ENCODE results near the gene COL4A6.

The COL4A6 gene

DNA sequence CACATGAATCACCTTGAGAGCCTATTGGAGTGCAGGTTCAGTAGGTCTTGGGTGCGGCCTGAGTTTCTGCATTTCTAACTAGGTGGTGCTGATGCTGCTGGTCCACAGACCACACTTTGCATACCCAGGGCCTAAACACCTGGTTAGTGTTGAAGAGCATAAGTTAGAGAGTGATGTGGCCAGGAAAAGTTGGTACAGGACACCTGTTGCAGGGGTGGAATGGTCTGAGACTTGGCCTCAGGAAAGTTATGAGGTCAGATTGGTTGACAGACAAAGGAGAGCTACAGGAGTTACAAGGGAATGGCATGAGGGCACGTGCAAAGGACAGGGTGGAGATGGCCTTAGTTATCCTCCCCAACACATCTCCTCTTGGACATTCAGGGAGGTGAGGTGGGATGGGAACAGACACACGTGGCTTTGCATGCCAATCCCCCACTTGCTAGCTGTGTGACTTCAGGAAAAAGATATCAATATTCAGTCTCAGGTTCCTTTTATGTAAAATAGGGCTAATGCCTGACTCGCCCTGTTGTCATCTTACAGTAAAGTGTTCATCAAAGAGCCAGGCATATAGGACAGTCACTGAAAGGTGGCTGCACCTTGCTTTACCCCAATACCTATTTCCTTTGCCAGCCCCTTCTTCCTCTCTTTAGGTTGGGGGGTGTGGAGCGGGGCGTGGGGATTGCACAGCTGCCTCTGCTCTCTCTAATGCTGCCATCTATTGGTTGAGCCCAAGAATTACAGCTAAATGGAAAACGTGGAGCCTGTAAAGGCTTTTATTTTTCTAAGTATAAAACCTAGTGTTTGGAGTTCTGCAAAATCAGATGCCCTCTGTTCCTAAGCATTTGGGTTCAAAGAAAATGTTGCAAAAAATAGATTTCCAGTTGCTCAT, 299.2 kb downstream of the COL4A6 start:
- peak; percentile 1 for DNase-seq

DNA sequence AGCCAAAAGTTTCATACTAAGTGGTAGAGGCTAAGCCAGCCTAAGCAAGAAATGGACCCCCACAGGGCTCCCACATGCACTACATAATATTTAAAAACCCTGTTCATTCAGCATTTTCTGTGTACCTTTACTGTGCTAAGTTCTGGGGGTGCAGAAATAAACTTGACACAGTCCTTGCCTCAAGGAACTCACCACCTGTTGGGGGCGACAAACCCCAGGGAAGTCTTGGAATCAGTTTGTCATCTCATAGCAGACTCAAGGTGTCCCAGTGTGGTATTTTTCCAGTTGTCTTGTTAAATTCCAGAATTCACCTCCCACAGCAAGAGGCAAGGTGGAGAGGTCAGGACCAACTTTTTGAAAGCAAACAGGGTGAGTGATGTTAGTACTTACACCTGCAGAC, 303.5 kb downstream of the COL4A6 start:
- DNase-seq = no peak

DNA sequence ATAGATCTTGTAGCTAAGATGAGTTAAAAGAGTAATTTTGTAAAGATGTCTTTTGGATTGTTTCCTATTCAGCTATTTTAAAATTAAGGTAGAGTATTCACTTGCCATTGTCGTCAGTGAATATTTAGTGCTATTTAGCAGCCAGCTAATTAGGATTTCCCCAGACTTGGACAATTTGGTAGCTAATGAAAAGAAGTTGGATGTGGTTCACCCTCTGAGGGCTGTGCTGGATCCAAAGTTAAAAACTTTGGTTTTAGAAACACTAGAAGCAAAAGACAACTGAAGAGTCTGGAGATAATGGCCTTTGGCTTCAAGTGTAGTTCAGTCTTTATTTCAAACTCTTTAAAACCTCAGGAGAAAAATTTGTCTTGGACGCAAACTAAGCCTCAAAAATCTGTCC, 305.3 kb downstream of the COL4A6 start:
- no peak for DNase-seq

DNA sequence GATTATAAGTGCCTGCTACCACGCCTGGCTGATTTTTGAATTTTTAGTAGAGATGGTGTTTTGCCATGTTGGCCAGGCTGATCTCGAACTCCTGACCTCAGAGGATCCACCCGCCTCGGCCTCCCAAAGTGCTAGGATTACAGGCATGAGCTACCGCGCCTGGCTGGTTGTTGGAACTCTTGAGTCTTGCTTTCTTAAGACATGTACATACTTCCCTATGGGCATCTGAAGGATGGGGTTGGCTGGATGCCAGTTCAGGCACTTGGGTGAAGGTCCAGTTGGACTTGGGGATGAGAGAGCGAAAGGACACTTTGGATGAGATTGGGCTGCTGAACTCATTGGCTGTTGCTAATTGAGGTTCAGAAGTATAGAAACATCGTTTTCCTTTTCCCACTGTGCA, 306.2 kb downstream of the COL4A6 start:
- DNase-seq = no peak

DNA sequence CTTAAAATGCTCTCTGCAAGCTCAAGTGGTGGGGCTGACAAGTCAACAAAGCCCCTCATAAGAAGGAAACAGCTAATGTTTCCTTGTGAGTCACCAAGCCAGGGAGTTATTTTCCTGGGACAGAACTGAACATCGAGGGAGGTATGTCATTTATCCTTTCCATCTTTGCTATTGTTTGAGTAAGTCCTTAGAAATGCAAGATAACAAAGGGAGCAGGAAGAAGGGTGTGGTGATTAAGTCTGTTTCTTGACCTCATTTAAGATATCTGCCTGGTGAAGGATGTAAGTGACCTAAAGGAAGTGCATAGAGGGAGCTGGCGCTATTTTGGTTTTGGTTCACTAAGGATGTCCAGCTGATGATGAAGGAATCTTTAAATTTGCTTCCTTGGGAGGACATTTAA, 306.8 kb downstream of the COL4A6 start:
- DNase-seq = no peak

DNA sequence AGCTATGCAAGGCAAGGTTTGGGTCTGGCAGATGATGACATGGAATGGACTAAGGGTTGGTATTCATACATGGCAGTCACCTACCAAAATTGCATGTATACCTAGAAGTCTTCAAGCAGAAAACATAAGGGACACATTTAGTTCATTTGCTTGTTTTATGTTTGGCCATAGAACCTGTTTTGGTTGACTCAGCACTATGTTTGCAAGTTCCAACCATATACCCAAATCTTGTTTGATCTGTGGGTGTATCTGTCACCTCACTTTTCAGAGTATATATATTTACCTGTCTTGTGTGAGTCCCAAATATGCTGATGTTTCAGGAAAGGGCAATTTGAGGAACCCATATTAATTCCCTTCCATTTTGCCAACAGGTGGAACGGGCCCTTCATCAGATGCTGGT, 307.3 kb downstream of the COL4A6 start:
- DNase-seq = no peak

DNA sequence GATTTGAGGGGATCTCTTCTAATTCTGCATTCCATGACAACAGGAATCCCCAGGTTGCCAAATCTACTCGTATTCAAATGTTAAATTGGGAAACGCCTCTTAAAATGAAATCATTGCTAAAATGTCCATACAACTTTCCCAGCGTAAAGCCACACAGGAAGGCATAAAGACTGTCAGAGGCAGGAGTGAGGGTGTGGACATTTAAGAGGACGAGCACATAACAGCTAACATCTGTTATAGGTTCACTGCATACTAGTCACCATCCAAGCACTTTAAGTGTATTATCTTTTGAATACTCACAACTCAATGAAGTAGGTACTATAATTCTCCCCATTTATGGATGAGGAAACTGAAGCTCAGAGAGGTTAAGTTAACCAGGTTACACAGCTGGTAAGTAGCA, 311.1 kb downstream of the COL4A6 start:
- DNase-seq = no peak

DNA sequence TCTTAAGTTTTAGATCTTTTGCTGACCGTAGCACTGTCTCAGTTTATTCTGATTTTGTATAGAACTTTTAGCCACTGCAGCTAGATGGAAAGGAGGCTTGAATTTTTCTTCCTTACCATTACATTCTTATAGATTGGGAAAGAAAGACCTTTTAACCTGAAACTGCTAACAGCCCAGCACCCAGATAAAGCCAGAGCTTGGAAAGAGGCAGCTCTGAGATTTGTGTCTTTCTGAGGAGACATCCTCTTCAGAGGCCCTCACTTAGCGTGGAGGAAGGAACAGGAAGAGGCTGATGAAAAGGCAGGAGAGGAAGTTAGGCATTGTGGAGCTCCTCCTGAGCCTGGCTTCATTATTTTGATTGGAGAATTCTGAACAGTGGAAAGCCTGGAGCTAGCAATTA, 311.6 kb downstream of the COL4A6 start:
- no peak for DNase-seq

DNA sequence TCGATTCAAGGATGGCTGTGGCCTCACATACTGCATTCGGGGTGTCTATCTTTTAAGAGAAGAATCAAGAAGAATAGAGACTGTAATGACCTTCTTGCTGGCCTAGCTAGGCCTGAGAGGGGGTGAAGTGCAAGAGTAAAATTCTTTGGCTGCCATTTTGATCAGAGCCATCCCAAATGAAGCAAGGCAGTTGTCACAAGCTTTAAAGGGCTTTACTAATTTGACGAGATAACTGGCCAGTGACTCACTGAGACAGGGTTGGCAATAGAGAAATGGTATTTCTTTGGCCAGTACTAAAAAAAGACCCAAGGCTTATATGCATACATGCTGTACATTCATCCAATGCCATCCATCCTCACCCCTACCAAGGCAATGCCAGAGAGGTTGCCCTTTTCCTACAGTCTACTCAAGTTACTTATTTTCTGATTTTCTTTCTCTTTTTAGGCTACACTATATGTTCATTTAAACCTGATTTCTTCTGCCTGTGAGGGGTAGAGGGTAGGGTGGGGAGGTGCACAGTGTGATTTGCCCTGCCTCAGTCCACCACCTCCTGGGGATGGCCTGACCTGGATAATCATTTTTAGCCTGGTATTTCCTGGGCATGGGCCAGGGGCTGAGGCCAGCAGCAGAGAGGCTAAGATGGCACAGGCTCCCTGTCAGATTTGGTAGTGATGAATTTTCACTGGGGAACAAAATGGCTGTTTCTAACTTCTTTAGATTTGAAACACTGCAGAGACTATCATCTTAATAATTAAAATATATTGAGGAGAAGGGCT, 314.4 kb downstream of the COL4A6 start:
- no peak for DNase-seq

DNA sequence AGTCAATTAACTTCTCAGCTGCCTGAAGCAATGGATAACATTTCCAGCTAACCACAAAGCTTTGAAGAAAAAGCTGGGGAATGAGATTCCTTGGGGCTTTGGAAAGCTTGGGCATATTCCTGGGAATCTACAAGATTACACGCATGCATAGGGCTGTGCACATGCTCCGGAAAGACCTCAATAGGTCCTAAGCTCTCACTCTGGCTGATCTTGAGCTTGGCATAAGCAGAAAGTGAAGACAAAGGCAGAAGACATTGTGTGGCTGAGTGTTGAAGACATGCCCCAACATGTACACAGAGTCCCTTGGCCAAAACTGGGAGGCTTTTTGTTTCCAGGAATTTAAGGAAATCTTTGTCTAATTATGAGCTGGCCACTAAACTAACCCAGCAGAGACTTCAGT, 315.5 kb downstream of the COL4A6 start:
- no peak for DNase-seq

DNA sequence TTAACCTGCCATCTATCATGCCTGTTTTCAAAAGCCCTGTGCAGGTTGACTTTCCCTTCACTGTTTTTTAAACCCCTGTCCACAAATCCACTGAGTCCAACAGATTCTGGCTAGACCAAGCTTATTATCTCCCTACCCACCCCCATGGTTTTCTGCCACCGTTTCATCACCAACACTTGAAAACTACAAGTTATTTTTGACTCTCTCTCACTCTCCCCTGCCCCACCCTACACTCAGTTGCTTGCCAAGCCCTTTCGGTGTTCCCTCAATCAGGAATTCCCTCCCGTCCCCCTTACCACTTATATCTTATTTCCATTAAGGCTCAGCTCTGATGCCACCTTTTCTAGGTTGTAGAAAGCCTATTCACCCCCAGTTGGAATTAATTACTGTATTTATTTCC, 316.9 kb downstream of the COL4A6 start:
- no peak for DNase-seq

DNA sequence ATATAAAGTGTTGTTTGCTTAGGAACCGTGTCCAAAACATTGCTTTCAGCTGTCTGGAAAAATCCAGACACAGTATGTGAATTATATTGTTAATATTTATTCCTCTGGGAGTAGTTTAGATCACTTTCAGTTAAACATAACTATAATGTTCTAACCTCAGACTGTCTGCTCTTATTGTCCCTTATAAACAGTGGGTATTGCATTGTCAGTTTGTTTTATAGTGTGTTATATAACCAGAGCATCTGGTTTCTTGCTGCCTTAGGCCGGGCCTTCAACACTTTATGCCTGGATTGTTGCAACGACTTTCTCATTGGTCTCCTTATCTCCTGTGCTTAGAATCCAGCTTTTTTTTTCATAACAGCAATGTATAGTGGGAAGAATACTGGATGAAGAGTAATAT, 320.2 kb downstream of the COL4A6 start:
- DNase-seq = no peak

DNA sequence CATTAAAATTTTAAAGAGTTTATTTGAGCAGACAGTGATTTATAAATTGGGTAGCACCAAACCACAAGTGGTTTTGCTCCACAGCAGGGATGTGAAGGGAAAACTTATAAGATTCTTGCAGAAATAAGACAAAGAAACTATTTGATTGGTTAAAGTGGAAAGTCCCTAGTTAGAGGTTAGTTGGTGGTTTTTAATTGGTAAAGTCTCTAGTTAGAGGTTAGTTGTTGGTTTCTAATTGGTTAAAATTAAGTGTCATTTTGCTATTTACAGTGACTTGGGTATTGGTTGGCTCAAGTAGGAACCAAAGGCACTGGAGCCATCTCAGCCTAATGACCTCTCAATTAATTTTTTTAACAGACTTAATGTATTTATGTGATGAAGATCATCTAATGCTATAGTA, 323.7 kb downstream of the COL4A6 start:
- DNase-seq = no peak
